ENCODE measurements around the gene RPS15. TPM values are rescaled to one million over a fixed set of nuclear protein-coding genes. Genes with fewer than 3 reads are reported as not detected.

Gene RPS15
- total RNA-seq, 1 donor from 2014 or later, result 1,045 TPM

DNA sequence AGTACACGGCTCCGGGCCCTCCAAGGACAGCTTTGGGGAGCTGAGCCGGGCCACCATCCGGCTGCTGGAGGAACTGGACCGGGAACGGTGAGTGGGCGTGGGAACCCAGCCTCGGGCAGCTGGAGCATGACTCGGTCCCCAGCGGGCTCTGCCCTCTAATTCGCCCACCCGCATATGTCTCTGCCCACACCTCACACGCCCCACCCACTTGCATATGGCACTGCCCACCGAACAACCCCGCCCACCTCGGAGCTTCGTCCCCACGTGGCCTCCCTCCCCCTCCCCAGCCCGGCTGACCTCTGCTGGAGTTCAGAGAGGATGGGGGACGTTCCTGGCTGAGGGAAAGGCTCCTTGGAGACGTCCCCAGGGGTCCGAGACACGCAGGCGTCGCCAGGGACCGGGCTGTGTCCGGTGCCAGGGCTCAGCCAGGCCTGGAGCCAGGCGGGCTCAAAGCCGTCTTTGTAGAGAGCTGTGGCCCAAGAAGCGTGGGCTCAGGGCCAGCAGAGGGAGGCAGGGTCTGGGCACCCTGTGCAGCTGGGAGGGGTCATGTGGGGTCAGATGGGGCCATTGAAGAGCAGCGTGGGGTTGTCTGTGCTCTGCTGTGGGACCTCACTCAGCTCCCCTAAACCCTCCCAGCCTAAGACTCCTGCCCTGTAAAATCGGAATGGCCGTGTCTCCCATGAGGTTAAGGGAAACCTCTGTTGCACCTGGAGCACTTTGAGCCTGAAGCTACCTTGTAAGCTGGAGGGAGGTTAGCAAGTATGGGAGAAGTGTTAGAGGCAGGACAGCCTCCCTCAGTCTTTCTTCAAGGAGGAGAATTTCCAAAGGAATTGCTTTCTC is 15.5 kb downstream of the RPS15 start:
- Histone ChIP-seq H3K27ac (ENCODE audit: low read depth, low read length) (no peak overlapping the region), H3K36me3 (ENCODE audit: insufficient read depth, low read length) (no peaks in the 10 kb centered on the region), H3K4me3 (ENCODE audit: insufficient read depth, low read depth, low read length) (no peak overlapping the region), H4K20me1 (ENCODE audit: insufficient read depth, low read length) (peaks cover 29% of the 10 kb centered on the region), H2AFZ (ENCODE audit: low read depth, low read length) (no peak overlapping the region), H3K9me3 (ENCODE audit: insufficient read depth, low read depth, low read length) (no peaks in the 10 kb centered on the region), H3K27me3 (ENCODE audit: insufficient read depth, low read length) (peaks cover 40% of the 10 kb centered on the region), H3K79me2 (ENCODE audit: insufficient read depth, low read length) (no peaks in the 10 kb centered on the region), H3K4me1 (ENCODE audit: insufficient read depth, low read length) (no peaks in the 10 kb centered on the region), H3K4me2 (ENCODE audit: low read length) (no peak overlapping the region), H3K9ac (ENCODE audit: low read length) (no peak overlapping the region)
- H3K27me3 Mint-ChIP-seq (ENCODE audit: low read depth, unreplicated experiment), result peaks cover 31% of the 10 kb centered on the region
- DNase-seq (ENCODE audit: low read depth), result no peak
- TF ChIP-seq EZH2 (IDR thresholded peaks at IDR 0.05; ENCODE audit: insufficient read depth, low read length), result no peak
- TF ChIP-seq CTCF (IDR thresholded peaks at IDR 0.05; ENCODE audit: insufficient read depth, low read depth, low read length), result no peak
- no peak overlapping the region for H3K4me3 Mint-ChIP-seq (ENCODE audit: unreplicated experiment)
- peaks cover 8% of the 10 kb centered on the region for H3K36me3 Mint-ChIP-seq (ENCODE audit: low read depth, unreplicated experiment)
- FAIRE-seq, result no peak
- no peaks in the 10 kb centered on the region for H3K4me1 Mint-ChIP-seq (ENCODE audit: low read depth, unreplicated experiment)
- no peak overlapping the region for H3K27ac Mint-ChIP-seq (ENCODE audit: unreplicated experiment)
- no peaks in the 10 kb centered on the region for H3K9me3 Mint-ChIP-seq (ENCODE audit: unreplicated experiment)

GRCh38 chr19:1455002-1455335 is 16.8 kb downstream of the RPS15 start:
- Mint-ChIP-seq H3K27ac (ENCODE audit: unreplicated experiment) (no peak overlapping the region), H3K9me3 (ENCODE audit: unreplicated experiment) (no peaks in the 10 kb centered on the region), H3K4me3 (ENCODE audit: unreplicated experiment) (no peak overlapping the region), H3K4me1 (ENCODE audit: low read depth, unreplicated experiment) (no peaks in the 10 kb centered on the region), H3K36me3 (ENCODE audit: low read depth, unreplicated experiment) (peaks cover 11% of the 10 kb centered on the region), H3K27me3 (ENCODE audit: low read depth, unreplicated experiment) (peaks cover 32% of the 10 kb centered on the region)
- Histone ChIP-seq H3K9ac (ENCODE audit: low read length) (no peak overlapping the region), H3K27me3 (ENCODE audit: insufficient read depth, low read length) (peaks cover 29% of the 10 kb centered on the region), H3K4me2 (ENCODE audit: low read length) (no peak overlapping the region), H4K20me1 (ENCODE audit: insufficient read depth, low read length) (peaks cover 21% of the 10 kb centered on the region), H2AFZ (ENCODE audit: low read depth, low read length) (no peak overlapping the region), H3K79me2 (ENCODE audit: insufficient read depth, low read length) (no peaks in the 10 kb centered on the region), H3K27ac (ENCODE audit: low read depth, low read length) (no peak overlapping the region), H3K36me3 (ENCODE audit: insufficient read depth, low read length) (no peaks in the 10 kb centered on the region), H3K4me3 (ENCODE audit: insufficient read depth, low read depth, low read length) (no peak overlapping the region), H3K9me3 (ENCODE audit: insufficient read depth, low read depth, low read length) (no peaks in the 10 kb centered on the region), H3K4me1 (ENCODE audit: insufficient read depth, low read length) (no peaks in the 10 kb centered on the region)
- no peak for FAIRE-seq
- no peak for DNase-seq (ENCODE audit: low read depth)
- TF ChIP-seq EZH2 (IDR thresholded peaks at IDR 0.05; ENCODE audit: insufficient read depth, low read length), result no peak
- no peak for TF ChIP-seq CTCF (IDR thresholded peaks at IDR 0.05; ENCODE audit: insufficient read depth, low read depth, low read length)
